ENCODE results near the gene ARSJ. TPM values are rescaled to one million over a fixed set of nuclear protein-coding genes. Genes with fewer than 3 reads are reported as not detected.

ARSJ gene
- total and polyA plus RNA-seq, 3 experiments from 2014 or later = 0.37 TPM; not detected in 2

GRCh38 chr4:113952452-113953029 lies 26.9 kb downstream of the ARSJ start:
- ChIA-PET POLR2A (no interaction called here), CTCF (interaction anchor here (0.7 to 1.8 kb wide), 5 partner anchors 17 to 597 kb away, joined by 3 to 8 read pairs (median 3); no protein-coding TSS in a partner anchor)
- peak overlapping the region in 1 of 8 donors; percentile 3 for H3K27ac Mint-ChIP-seq
- peaks cover 4 to 13% (median 9%) of the 10 kb centered on the region in 3 donors for H3K4me1 Mint-ChIP-seq
- H3K9me3 ChIP-seq (ENCODE audit: low read length) = no peaks in the 10 kb centered on the region
- H3K4me3 ChIP-seq (ENCODE audit: low read length) = no peak overlapping the region
- H3K27me3 Mint-ChIP-seq = peaks cover 4 to 32% of the 10 kb centered on the region in 2 donors
- H3K4me3 Mint-ChIP-seq = peak overlapping the region in 2 of 7 donors; percentile 19 to 36
- H3K9me3 Mint-ChIP-seq = no peaks in the 10 kb centered on the region
- DNase-seq = peak in 2 of 5 donors; percentile 6 to 29
- H3K27me3 ChIP-seq (ENCODE audit: insufficient read depth, low read length, poor library complexity, severe bottlenecking) = no peaks in the 10 kb centered on the region
- H3K36me3 ChIP-seq (ENCODE audit: insufficient read depth, low read length) = no peaks in the 10 kb centered on the region
- H3K4me1 ChIP-seq (ENCODE audit: insufficient read depth, low read length) = peaks cover 5% of the 10 kb centered on the region
- no peak overlapping the region for H3K27ac ChIP-seq (ENCODE audit: low read depth, low read length)
- peaks cover 0 to under 1% (median 0%) of the 10 kb centered on the region in 3 donors for H3K36me3 Mint-ChIP-seq

- DNase-seq = no peak
- Histone ChIP-seq H3K27me3 (ENCODE audit: insufficient read depth, low read length, poor library complexity, severe bottlenecking) (no peaks in the 10 kb centered on the region), H3K36me3 (ENCODE audit: insufficient read depth, low read length) (no peaks in the 10 kb centered on the region), H3K9me3 (ENCODE audit: low read length) (no peaks in the 10 kb centered on the region), H3K27ac (ENCODE audit: low read depth, low read length) (no peak overlapping the region), H3K4me3 (ENCODE audit: low read length) (no peak overlapping the region), H3K4me1 (ENCODE audit: insufficient read depth, low read length) (peaks cover 5% of the 10 kb centered on the region)
- no peak overlapping the region for H3K4me3 Mint-ChIP-seq
- peaks cover 4 to 23% of the 10 kb centered on the region in 2 donors for H3K27me3 Mint-ChIP-seq
- POLR2A ChIA-PET = no interaction called here
- H3K27ac Mint-ChIP-seq = no peak overlapping the region
- peaks cover 4 to 13% (median 9%) of the 10 kb centered on the region in 3 donors for H3K4me1 Mint-ChIP-seq
- CTCF ChIA-PET = interaction anchor here (0.9 to 1.8 kb wide), 3 partner anchors 18 to 315 kb away, joined by 3 to 6 read pairs (median 3); no protein-coding TSS in a partner anchor
- H3K36me3 Mint-ChIP-seq = no peaks in the 10 kb centered on the region
- no peaks in the 10 kb centered on the region for H3K9me3 Mint-ChIP-seq
Observed at GRCh38 chr4:113951263-113951662, 28.2 kb downstream of the ARSJ start.

- ChIA-PET POLR2A (no interaction called here), CTCF (interaction anchor here (0.7 to 1.8 kb wide), 3 partner anchors 121 to 402 kb away, joined by 3 to 6 read pairs (median 3); no protein-coding TSS in a partner anchor)
- no peak overlapping the region for H3K4me3 Mint-ChIP-seq
- Histone ChIP-seq H3K36me3 (ENCODE audit: insufficient read depth, low read length) (no peaks in the 10 kb centered on the region), H3K27ac (ENCODE audit: low read depth, low read length) (no peak overlapping the region), H3K27me3 (ENCODE audit: insufficient read depth, low read length, poor library complexity, severe bottlenecking) (no peaks in the 10 kb centered on the region), H3K9me3 (ENCODE audit: low read length) (no peaks in the 10 kb centered on the region), H3K4me3 (ENCODE audit: low read length) (no peak overlapping the region), H3K4me1 (ENCODE audit: insufficient read depth, low read length) (peaks cover 5% of the 10 kb centered on the region)
- peaks cover 4 to 19% of the 10 kb centered on the region in 2 donors for H3K27me3 Mint-ChIP-seq
- no peak overlapping the region for H3K27ac Mint-ChIP-seq
- H3K4me1 Mint-ChIP-seq = peaks cover 4 to 13% (median 9%) of the 10 kb centered on the region in 3 donors
- no peaks in the 10 kb centered on the region for H3K36me3 Mint-ChIP-seq
- no peak for DNase-seq
- no peaks in the 10 kb centered on the region for H3K9me3 Mint-ChIP-seq
Observed at GRCh38 chr4:113950207-113950606, 29.2 kb downstream of the ARSJ start.

- no peak overlapping the region for H3K4me3 Mint-ChIP-seq
- Histone ChIP-seq H3K27me3 (ENCODE audit: insufficient read depth, low read length, poor library complexity, severe bottlenecking) (no peaks in the 10 kb centered on the region), H3K36me3 (ENCODE audit: insufficient read depth, low read length) (no peaks in the 10 kb centered on the region), H3K4me3 (ENCODE audit: low read length) (no peak overlapping the region), H3K27ac (ENCODE audit: low read depth, low read length) (no peak overlapping the region), H3K4me1 (ENCODE audit: insufficient read depth, low read length) (peaks cover 3% of the 10 kb centered on the region), H3K9me3 (ENCODE audit: low read length) (no peaks in the 10 kb centered on the region)
- no peak overlapping the region for H3K27ac Mint-ChIP-seq
- ChIA-PET POLR2A (no interaction called here), CTCF (no interaction called here)
- H3K36me3 Mint-ChIP-seq = no peaks in the 10 kb centered on the region
- H3K27me3 Mint-ChIP-seq = peaks cover 2% of the 10 kb centered on the region in 2 donors
- no peak for DNase-seq
- H3K4me1 Mint-ChIP-seq = peaks cover 12 to 18% (median 18%) of the 10 kb centered on the region in 3 donors
- no peaks in the 10 kb centered on the region for H3K9me3 Mint-ChIP-seq
Observed at GRCh38 chr4:113947484-113947883, 32.0 kb downstream of the ARSJ start.

GRCh38 chr4:113945906-113946305 lies 33.5 kb downstream of the ARSJ start:
- Mint-ChIP-seq H3K4me3 (no peak overlapping the region), H3K9me3 (no peaks in the 10 kb centered on the region), H3K27ac (no peak overlapping the region), H3K27me3 (peaks cover 0 to 2% of the 10 kb centered on the region in 2 donors), H3K4me1 (peaks cover 11 to 16% (median 15%) of the 10 kb centered on the region in 3 donors), H3K36me3 (no peaks in the 10 kb centered on the region)
- Histone ChIP-seq H3K4me1 (ENCODE audit: insufficient read depth, low read length) (no peaks in the 10 kb centered on the region), H3K27ac (ENCODE audit: low read depth, low read length) (no peak overlapping the region), H3K4me3 (ENCODE audit: low read length) (no peak overlapping the region), H3K27me3 (ENCODE audit: insufficient read depth, low read length, poor library complexity, severe bottlenecking) (no peaks in the 10 kb centered on the region), H3K36me3 (ENCODE audit: insufficient read depth, low read length) (no peaks in the 10 kb centered on the region), H3K9me3 (ENCODE audit: low read length) (no peaks in the 10 kb centered on the region)
- CTCF ChIA-PET = no interaction called here
- POLR2A ChIA-PET = no interaction called here
- DNase-seq = no peak

GRCh38 chr4:113943863-113944262 lies 35.6 kb downstream of the ARSJ start:
- no peak for DNase-seq
- peak overlapping the region in 1 of 7 donors; percentile 0 for H3K4me3 Mint-ChIP-seq
- H3K27me3 ChIP-seq (ENCODE audit: insufficient read depth, low read length, poor library complexity, severe bottlenecking) = no peaks in the 10 kb centered on the region
- ChIA-PET POLR2A (no interaction called here), CTCF (no interaction called here)
- no peaks in the 10 kb centered on the region for H3K36me3 ChIP-seq (ENCODE audit: insufficient read depth, low read length)
- H3K27ac ChIP-seq (ENCODE audit: low read depth, low read length) = no peak overlapping the region
- no peaks in the 10 kb centered on the region for H3K9me3 Mint-ChIP-seq
- no peaks in the 10 kb centered on the region for H3K4me1 ChIP-seq (ENCODE audit: insufficient read depth, low read length)
- peaks cover 11 to 16% (median 15%) of the 10 kb centered on the region in 3 donors for H3K4me1 Mint-ChIP-seq
- no peak overlapping the region for H3K4me3 ChIP-seq (ENCODE audit: low read length)
- H3K36me3 Mint-ChIP-seq = peaks cover 0 to 4% (median 0%) of the 10 kb centered on the region in 3 donors
- no peaks in the 10 kb centered on the region for H3K9me3 ChIP-seq (ENCODE audit: low read length)
- H3K27me3 Mint-ChIP-seq = peaks cover 0 to 5% of the 10 kb centered on the region in 2 donors
- H3K27ac Mint-ChIP-seq = no peak overlapping the region

GRCh38 chr4:113943085-113943484 lies 36.4 kb downstream of the ARSJ start:
- Mint-ChIP-seq H3K27me3 (peaks cover 0 to 5% of the 10 kb centered on the region in 2 donors), H3K4me3 (no peak overlapping the region), H3K27ac (no peak overlapping the region), H3K36me3 (peaks cover 0 to 4% (median 0%) of the 10 kb centered on the region in 3 donors), H3K9me3 (no peaks in the 10 kb centered on the region), H3K4me1 (peaks cover 11 to 16% (median 15%) of the 10 kb centered on the region in 3 donors)
- Histone ChIP-seq H3K27me3 (ENCODE audit: insufficient read depth, low read length, poor library complexity, severe bottlenecking) (no peaks in the 10 kb centered on the region), H3K4me3 (ENCODE audit: low read length) (no peak overlapping the region), H3K4me1 (ENCODE audit: insufficient read depth, low read length) (no peaks in the 10 kb centered on the region), H3K27ac (ENCODE audit: low read depth, low read length) (no peak overlapping the region), H3K9me3 (ENCODE audit: low read length) (no peaks in the 10 kb centered on the region), H3K36me3 (ENCODE audit: insufficient read depth, low read length) (no peaks in the 10 kb centered on the region)
- POLR2A ChIA-PET = no interaction called here
- no peak for DNase-seq
- CTCF ChIA-PET = no interaction called here

GRCh38 chr4:113941836-113942235 lies 37.6 kb downstream of the ARSJ start:
- Histone ChIP-seq H3K9me3 (ENCODE audit: low read length) (no peaks in the 10 kb centered on the region), H3K4me1 (ENCODE audit: insufficient read depth, low read length) (no peaks in the 10 kb centered on the region), H3K4me3 (ENCODE audit: low read length) (no peak overlapping the region), H3K27me3 (ENCODE audit: insufficient read depth, low read length, poor library complexity, severe bottlenecking) (no peaks in the 10 kb centered on the region), H3K36me3 (ENCODE audit: insufficient read depth, low read length) (no peaks in the 10 kb centered on the region), H3K27ac (ENCODE audit: low read depth, low read length) (no peak overlapping the region)
- Mint-ChIP-seq H3K27ac (no peak overlapping the region), H3K27me3 (peaks cover 0 to 5% of the 10 kb centered on the region in 2 donors), H3K9me3 (no peaks in the 10 kb centered on the region), H3K4me3 (no peak overlapping the region), H3K36me3 (peaks cover 0 to 4% (median 0%) of the 10 kb centered on the region in 3 donors), H3K4me1 (peaks cover 11 to 16% (median 15%) of the 10 kb centered on the region in 3 donors)
- no peak for DNase-seq
- ChIA-PET CTCF (no interaction called here), POLR2A (no interaction called here)

All from CD8-positive, alpha-beta memory T cell (primary cell).